ENCODE results near the gene PSMC3IP. TPM values are rescaled to one million over a fixed set of nuclear protein-coding genes. Genes with fewer than 3 reads are reported as not detected.

Gene PSMC3IP
- total RNA-seq, 1 experiment from 2014 or later = 37.4 TPM

GRCh38 chr17:42536372-42537155 lies 41.0 kb downstream of the PSMC3IP start:
- H3K36me3 Mint-ChIP-seq (ENCODE audit: insufficient read depth in 1 of 3, low read depth in 3 of 3) = peaks cover 0 to 22% (median 16%) of the 10 kb centered on the region in 3 experiments; a peak in 6 of 7 replicates
- Histone ChIP-seq H3K23ac (ENCODE audit: insufficient read length, low read depth, low read length) (no peak overlapping the region), H3K14ac (ENCODE audit: insufficient read depth, low read length) (no peak overlapping the region; the same call in 1 of the 2 replicates), H4K20me1 (ENCODE audit: control insufficient read depth, insufficient read depth, insufficient read length) (no peaks in the 10 kb centered on the region), H3K56ac (ENCODE audit: insufficient read length, low read depth, low read length) (no peak overlapping the region), H3K4ac (ENCODE audit: low read depth, low read length) (no peak overlapping the region), H2BK15ac (ENCODE audit: low read depth, low read length) (no peak overlapping the region), H3K27me3 (ENCODE audit: insufficient read depth, low read length) (no peaks in the 10 kb centered on the region), H4K5ac (ENCODE audit: insufficient read length, low read depth, low read length) (no peak overlapping the region), H3K23me2 (ENCODE audit: insufficient read length, low read depth, low read length, poor library complexity, severe bottlenecking) (peaks cover 9% of the 10 kb centered on the region), H2BK12ac (ENCODE audit: insufficient read length, low read depth, low read length) (no peak overlapping the region), H3K4me1 (ENCODE audit: insufficient read depth, low read length) (no peaks in the 10 kb centered on the region; the same call in 1 of the 2 replicates), H2BK120ac (ENCODE audit: low read depth, low read length, poor library complexity, severe bottlenecking) (no peak overlapping the region), H3K9ac (ENCODE audit: extremely low read depth, insufficient read length, low read length) (peak overlapping the region; percentile 20), H4K8ac (replicated peaks; ENCODE audit: insufficient read length, low read depth, low read length) (no peak overlapping the region), H2BK5ac (ENCODE audit: insufficient read length, low read length) (no peak overlapping the region), H2AFZ (ENCODE audit: low read length) (no peak overlapping the region), H3K79me2 (ENCODE audit: insufficient read depth, low read length) (no peaks in the 10 kb centered on the region), H3K18ac (ENCODE audit: insufficient read length, low read depth, low read length) (no peak overlapping the region), H3K9me3 (ENCODE audit: control insufficient read depth, low read depth, low read length) (no peaks in the 10 kb centered on the region), H3K79me1 (ENCODE audit: insufficient read depth, low read depth, low read length, poor library complexity, severe bottlenecking) (no peaks in the 10 kb centered on the region), H3T11ph (ENCODE audit: low read length) (no peak overlapping the region), H2BK20ac (ENCODE audit: low read depth, low read length, poor library complexity, severe bottlenecking) (no peak overlapping the region), H3K4me2 (ENCODE audit: insufficient read depth, insufficient read length, low read length) (peak overlapping the region; percentile 61), H2AK5ac (ENCODE audit: insufficient read length, low read length) (no peak overlapping the region), H4K91ac (ENCODE audit: insufficient read length, low read depth, low read length) (no peak overlapping the region), H3K27ac (ENCODE audit: insufficient read length, low read depth, low read length) (no peak overlapping the region)
- H3K27me3 Mint-ChIP-seq (ENCODE audit: low read depth) = peaks cover 24% of the 10 kb centered on the region
- peak overlapping the region; percentile 77 to 86 for H3K4me3 Mint-ChIP-seq
- WGBS (ENCODE audit: extremely low coverage, insufficient read length, low lambda C conversion rate) = no CpG with 5 or more reads among the region's 65 CpGs
- H3K4me1 Mint-ChIP-seq = peaks cover 11 to 19% of the 10 kb centered on the region in 2 experiments
- no peaks in the 10 kb centered on the region for H3K9me3 Mint-ChIP-seq
- DNase-seq = peak; percentile 91
- TF ChIP-seq, protein P1, sequence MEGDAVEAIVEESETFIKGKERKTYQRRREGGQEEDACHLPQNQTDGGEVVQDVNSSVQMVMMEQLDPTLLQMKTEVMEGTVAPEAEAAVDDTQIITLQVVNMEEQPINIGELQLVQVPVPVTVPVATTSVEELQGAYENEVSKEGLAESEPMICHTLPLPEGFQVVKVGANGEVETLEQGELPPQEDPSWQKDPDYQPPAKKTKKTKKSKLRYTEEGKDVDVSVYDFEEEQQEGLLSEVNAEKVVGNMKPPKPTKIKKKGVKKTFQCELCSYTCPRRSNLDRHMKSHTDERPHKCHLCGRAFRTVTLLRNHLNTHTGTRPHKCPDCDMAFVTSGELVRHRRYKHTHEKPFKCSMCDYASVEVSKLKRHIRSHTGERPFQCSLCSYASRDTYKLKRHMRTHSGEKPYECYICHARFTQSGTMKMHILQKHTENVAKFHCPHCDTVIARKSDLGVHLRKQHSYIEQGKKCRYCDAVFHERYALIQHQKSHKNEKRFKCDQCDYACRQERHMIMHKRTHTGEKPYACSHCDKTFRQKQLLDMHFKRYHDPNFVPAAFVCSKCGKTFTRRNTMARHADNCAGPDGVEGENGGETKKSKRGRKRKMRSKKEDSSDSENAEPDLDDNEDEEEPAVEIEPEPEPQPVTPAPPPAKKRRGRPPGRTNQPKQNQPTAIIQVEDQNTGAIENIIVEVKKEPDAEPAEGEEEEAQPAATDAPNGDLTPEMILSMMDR (conservative IDR thresholded peaks at IDR 0.05) = no peak
- peak overlapping the region; percentile 46 to 79 (median 68); a peak in 4 of 7 replicates for H3K27ac Mint-ChIP-seq
